Uterus (tissue), 2 donors: ENCODE data around the gene IL3.

Experiments used
- POLR2A ChIP-seq, 2 donors: fragments of 450-650 bp; IDR thresholded peaks; one replicate each; pipeline ENCODE4 v1.6.1; 2016; ENCODE audit warnings: antibody characterized with exemption in 2 of 2, mild to moderate bottlenecking in 1 of 2, moderate library complexity in 1 of 2
- TF ChIP-seq, protein P1 (sequence below), 4 experiments: fragments of 200-600 bp in 2 of 4; fragments of 450-650 bp in 2 of 4; sonication (generic) in 2 of 4; IDR thresholded peaks; one replicate each; pipeline ENCODE4 v1.5.1; 2016 to 2019; ENCODE audit warnings: antibody characterized with exemption in 4 of 4, mild to moderate bottlenecking in 2 of 4, moderate library complexity in 1 of 4

DNA sequence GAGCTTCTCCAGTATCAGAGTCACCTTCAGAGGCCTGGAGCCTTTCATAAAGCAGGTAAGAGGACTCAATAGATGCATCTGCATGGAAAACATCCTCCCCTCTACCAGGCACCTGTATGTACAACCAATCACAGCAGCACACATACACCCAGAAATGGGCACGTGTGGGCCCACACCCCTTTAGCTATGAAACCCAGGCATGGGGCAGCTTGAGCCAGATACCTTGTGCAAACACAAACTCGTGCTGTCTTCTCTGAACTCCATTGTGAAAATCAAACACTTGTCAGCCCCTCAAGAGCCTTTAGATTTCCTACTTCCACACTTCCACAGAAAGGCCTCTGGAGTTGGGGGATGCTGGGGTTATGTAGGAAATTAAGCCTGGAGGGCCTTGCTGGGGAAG, 12.1 kb downstream of the IL3 start:
- TF ChIP-seq, protein P1, sequence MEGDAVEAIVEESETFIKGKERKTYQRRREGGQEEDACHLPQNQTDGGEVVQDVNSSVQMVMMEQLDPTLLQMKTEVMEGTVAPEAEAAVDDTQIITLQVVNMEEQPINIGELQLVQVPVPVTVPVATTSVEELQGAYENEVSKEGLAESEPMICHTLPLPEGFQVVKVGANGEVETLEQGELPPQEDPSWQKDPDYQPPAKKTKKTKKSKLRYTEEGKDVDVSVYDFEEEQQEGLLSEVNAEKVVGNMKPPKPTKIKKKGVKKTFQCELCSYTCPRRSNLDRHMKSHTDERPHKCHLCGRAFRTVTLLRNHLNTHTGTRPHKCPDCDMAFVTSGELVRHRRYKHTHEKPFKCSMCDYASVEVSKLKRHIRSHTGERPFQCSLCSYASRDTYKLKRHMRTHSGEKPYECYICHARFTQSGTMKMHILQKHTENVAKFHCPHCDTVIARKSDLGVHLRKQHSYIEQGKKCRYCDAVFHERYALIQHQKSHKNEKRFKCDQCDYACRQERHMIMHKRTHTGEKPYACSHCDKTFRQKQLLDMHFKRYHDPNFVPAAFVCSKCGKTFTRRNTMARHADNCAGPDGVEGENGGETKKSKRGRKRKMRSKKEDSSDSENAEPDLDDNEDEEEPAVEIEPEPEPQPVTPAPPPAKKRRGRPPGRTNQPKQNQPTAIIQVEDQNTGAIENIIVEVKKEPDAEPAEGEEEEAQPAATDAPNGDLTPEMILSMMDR (IDR thresholded peaks at IDR 0.05): no peak
- no peak for TF ChIP-seq POLR2A (IDR thresholded peaks at IDR 0.05)
